Heart left ventricle (tissue), 16 donors: Measurements from ENCODE around the gene FARP1. TPM values are rescaled to one million over a fixed set of nuclear protein-coding genes. Genes with fewer than 3 reads are reported as not detected.

Experiments used
- ATAC-seq, 4 donors: fragments of 200-7000 bp; cut with Tn5 transposase; one replicate each; pipeline ENCODE4 v1.9.1; 2020 to 2022; ENCODE audit warnings: moderate library complexity in 4 of 4, mild to moderate bottlenecking in 3 of 4, moderate number of reproducible peaks in 1 of 4
- DNase-seq, 5 donors: peaks; one replicate each; pipeline ENCODE4 v3.0.0-alpha.2; 2020
- H3K27ac ChIP-seq, 12 donors: fragments of 200-600 bp; sonication (generic) in 4 of 12; one replicate each; pipeline versions ENCODE4 v1.5.0 to v1.8.0; 2016 to 2022; ENCODE audit warnings: mild to moderate bottlenecking in 2 of 12
- H3K27me3 ChIP-seq, 9 donors: fragments of 200-600 bp; sonication (generic) in 2 of 9; one replicate each; pipeline versions ENCODE4 v1.5.1 to v1.8.0; 2016 to 2022; ENCODE audit warnings: mild to moderate bottlenecking in 3 of 9
- H3K36me3 ChIP-seq, 9 donors: fragments of 200-600 bp; sonication (generic) in 2 of 9; one replicate each; pipeline versions ENCODE4 v1.5.0 to v1.8.0; 2018 to 2022; ENCODE audit warnings: mild to moderate bottlenecking in 2 of 9
- H3K4me1 ChIP-seq, 12 donors: fragments of 200-600 bp; sonication (generic) in 4 of 12; one replicate each; pipeline versions ENCODE4 v1.5.0 to v1.8.0; 2016 to 2022; ENCODE audit warnings: mild to moderate bottlenecking in 3 of 12
- H3K4me3 ChIP-seq, 12 donors: fragments of 200-600 bp; sonication (generic) in 4 of 12; one replicate each; pipeline versions ENCODE4 v1.5.0 to v1.8.0; 2017 to 2022; ENCODE audit warnings: mild to moderate bottlenecking in 9 of 12, moderate library complexity in 4 of 12
- H3K9me3 ChIP-seq, 12 donors: fragments of 200-600 bp; sonication (generic) in 4 of 12; one replicate each; pipeline versions ENCODE4 v1.5.0 to v1.8.0; 2016 to 2022; ENCODE audit warnings: mild to moderate bottlenecking in 1 of 12
- CTCF ChIP-seq, 12 donors: fragments of 200-600 bp; sonication (generic) in 4 of 12; IDR thresholded peaks; one replicate each; pipeline versions ENCODE4 v1.5.0 to v1.8.0; 2018 to 2022; ENCODE audit warnings: antibody characterized with exemption in 12 of 12, mild to moderate bottlenecking in 5 of 12
- POLR2A ChIP-seq, 2 donors: fragments of 450-650 bp; IDR thresholded peaks; one replicate each; pipeline ENCODE4 v1.6.1; 2017; ENCODE audit warnings: antibody characterized with exemption in 2 of 2, mild to moderate bottlenecking in 2 of 2, moderate library complexity in 2 of 2
- WGBS, 4 donors: extraction: QIAGEN DNeasy Blood & Tissue Kit in 2 of 4; methylation state at CpG; one replicate each; pipeline versions ENCODE4 v1.1.5 to v1.1.7; 2013 to 2018; 5-methylcytosine and 5-hydroxymethylcytosine counted together
- intact Hi-C, 10 donors: fragments of 100-400 bp; cut with DNase I; formaldehyde crosslinking; loops; one replicate each; pipeline versions ENCODE4 v1.11.1 to v1.14.2; 2022
- polyA plus RNA-seq, 2 donors: library from polyadenylated mRNA; stranded (reverse); fragments of 200-250 nt; gene quantifications; one replicate each; pipeline ENCODE4 v1.2.3, GENCODE V29; 2013
- total RNA-seq, 9 donors: library from RNA; depleted of rRNA in 2 of 9; stranded (reverse); fragments of >200 nt in 2 of 9; fragmentation: NEBNext Ultra II Directional in 3 of 9; extraction: Animal tissue kit (Norgen Biotek cat#: 25700) in 3 of 9; gene quantifications; one replicate each; pipeline versions ENCODE4 v1.1.0 to v1.2.4, GENCODE V29; 2016 to 2023
- donor health status: ischemic (EF 13 %, LVEDD 7.1; RV severe dilation, severe dysfunction).
- donor health status: healthy with polysubstance abuse.
- donor health status: DM: no; HTN: yes; CAD: no.
- donor health status: DM: no; HTN: no; CAD: no.
- donor health status: ischemic (EF 25% LVEDD 6.9; RV normal size, moderate dysfunction).
- donor health status: ischemic (EF 25% LVEDD 5.7; RV mildly dilated, moderate dysfunction).
- donor health status: healthy.
- donor health status: DM: yes; HTN: yes; CAD: no.
- donor health status: ischemic (EF 35%, LVEDD 5.7; RV mildly dilated, moderate dysfunction).
- donor health status: nonischemic (EF 11% LVEDD 7.7; RV severe dilation, severe dysfunction).
- donor health status: DM: yes; HTN: yes; CAD: no.
- donor health status: PGD.
- donor health status: ischemic (EF 29% LVEDD 5.4; RV normal size, mild dysfunction).
- donor health status: nonischemic (EF 23%, LVEDD 6.1; RV moderate dilation, normal function).

FARP1 gene
- total and polyA plus RNA-seq, 11 donors: 7.7 to 51.8 (median 22.3) TPM

GRCh38 chr13:98487522-98487921 lies 344.6 kb downstream of the FARP1 start:
- Histone ChIP-seq H3K27me3 (no peaks in the 10 kb centered on the region), H3K36me3 (no peaks in the 10 kb centered on the region), H3K9me3 (no peaks in the 10 kb centered on the region), H3K4me3 (no peak overlapping the region), H3K4me1 (peaks cover 0 to 89% (median 78%) of the 10 kb centered on the region in 12 donors), H3K27ac (peak overlapping the region in 3 of 12 donors; percentile 22 to 38 (median 29))
- 77 to 80% (median 79%) methylated on average over 5 of the region's 5 CpGs for WGBS, 4 donors
- DNase-seq (no peak), ATAC-seq (no peak)
- TF ChIP-seq CTCF (IDR thresholded peaks at IDR 0.05): no peak
- TF ChIP-seq POLR2A (IDR thresholded peaks at IDR 0.05): no peak
- intact Hi-C loops: loop anchor here in 4 of 10 donors (5.0 to 10.0 kb wide), 3 partner anchors 87 to 167 kb away; partner anchors contain the start of gene STK24 (in 2 of the 4)

- no peak for ATAC-seq
- H3K4me1 ChIP-seq: peaks cover 0 to 83% (median 68%) of the 10 kb centered on the region in 12 donors
- no peaks in the 10 kb centered on the region for H3K9me3 ChIP-seq
- intact Hi-C loops: loop anchor here in 4 of 10 donors (5.0 to 10.0 kb wide), 3 partner anchors 86 to 166 kb away; partner anchors contain the start of gene STK24 (in 2 of the 4)
- H3K27ac ChIP-seq: peak overlapping the region in 1 of 12 donors; percentile 21
- DNase-seq: no peak
- no peak for TF ChIP-seq POLR2A (IDR thresholded peaks at IDR 0.05)
- TF ChIP-seq CTCF (IDR thresholded peaks at IDR 0.05): no peak
- no peak overlapping the region for H3K4me3 ChIP-seq
- no peaks in the 10 kb centered on the region for H3K27me3 ChIP-seq
- 79 to 89% (median 82%) methylated on average over 11 of the region's 11 CpGs for WGBS, 4 donors
- H3K36me3 ChIP-seq: no peaks in the 10 kb centered on the region
Measured at GRCh38 chr13:98488736-98489135, 345.8 kb downstream of the FARP1 start.

GRCh38 chr13:98489446-98490194 lies 346.7 kb downstream of the FARP1 start:
- Histone ChIP-seq H3K27me3 (no peaks in the 10 kb centered on the region), H3K4me1 (peaks cover 0 to 75% (median 59%) of the 10 kb centered on the region in 12 donors), H3K9me3 (no peaks in the 10 kb centered on the region), H3K4me3 (no peak overlapping the region), H3K27ac (peak overlapping the region in 1 of 12 donors; percentile 21), H3K36me3 (no peaks in the 10 kb centered on the region)
- intact Hi-C loops: loop anchor here in 4 of 10 donors (5.0 to 10.0 kb wide), 3 partner anchors 85 to 165 kb away; partner anchors contain the start of gene STK24 (in 2 of the 4)
- DNase-seq: no peak
- 87 to 92% (median 91%) methylated on average over 8 of the region's 8 CpGs for WGBS, 4 donors
- TF ChIP-seq CTCF (IDR thresholded peaks at IDR 0.05) (no peak), POLR2A (IDR thresholded peaks at IDR 0.05) (no peak)
- ATAC-seq: no peak

GRCh38 chr13:98490195-98490836 lies 347.4 kb downstream of the FARP1 start:
- intact Hi-C loops: no loop called here
- DNase-seq: no peak
- Histone ChIP-seq H3K27ac (peak overlapping the region in 1 of 12 donors; percentile 21), H3K4me3 (no peak overlapping the region), H3K9me3 (no peaks in the 10 kb centered on the region), H3K4me1 (peaks cover 0 to 72% (median 55%) of the 10 kb centered on the region in 12 donors), H3K27me3 (no peaks in the 10 kb centered on the region), H3K36me3 (no peaks in the 10 kb centered on the region)
- 42 to 52% (median 50%) methylated on average over 9 of the region's 9 CpGs for WGBS, 4 donors
- TF ChIP-seq POLR2A (IDR thresholded peaks at IDR 0.05) (no peak), CTCF (IDR thresholded peaks at IDR 0.05) (no peak)
- ATAC-seq: no peak
